ENCODE measurements around the gene ZBTB42.

- TF ChIP-seq, protein P1, sequence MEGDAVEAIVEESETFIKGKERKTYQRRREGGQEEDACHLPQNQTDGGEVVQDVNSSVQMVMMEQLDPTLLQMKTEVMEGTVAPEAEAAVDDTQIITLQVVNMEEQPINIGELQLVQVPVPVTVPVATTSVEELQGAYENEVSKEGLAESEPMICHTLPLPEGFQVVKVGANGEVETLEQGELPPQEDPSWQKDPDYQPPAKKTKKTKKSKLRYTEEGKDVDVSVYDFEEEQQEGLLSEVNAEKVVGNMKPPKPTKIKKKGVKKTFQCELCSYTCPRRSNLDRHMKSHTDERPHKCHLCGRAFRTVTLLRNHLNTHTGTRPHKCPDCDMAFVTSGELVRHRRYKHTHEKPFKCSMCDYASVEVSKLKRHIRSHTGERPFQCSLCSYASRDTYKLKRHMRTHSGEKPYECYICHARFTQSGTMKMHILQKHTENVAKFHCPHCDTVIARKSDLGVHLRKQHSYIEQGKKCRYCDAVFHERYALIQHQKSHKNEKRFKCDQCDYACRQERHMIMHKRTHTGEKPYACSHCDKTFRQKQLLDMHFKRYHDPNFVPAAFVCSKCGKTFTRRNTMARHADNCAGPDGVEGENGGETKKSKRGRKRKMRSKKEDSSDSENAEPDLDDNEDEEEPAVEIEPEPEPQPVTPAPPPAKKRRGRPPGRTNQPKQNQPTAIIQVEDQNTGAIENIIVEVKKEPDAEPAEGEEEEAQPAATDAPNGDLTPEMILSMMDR (conservative IDR thresholded peaks at IDR 0.05; ENCODE audit: low read depth, low read length), result no peak
- no peak for TF ChIP-seq EZH2 (IDR thresholded peaks at IDR 0.05; ENCODE audit: low read length, unreplicated experiment)
- no peak for TF ChIP-seq EZH2phosphoT487 (IDR thresholded peaks at IDR 0.05; ENCODE audit: borderline replicate concordance, low read length)
Observed at GRCh38 chr14:104785708-104786080, 15.2 kb upstream of the ZBTB42 start.

Measured in PC-3 (cell line).